SK-N-SH treated with all-trans-retinoic acid at 6 μM for 48 hours (cell line): ENCODE measurements around the gene FBXO10.

ENCODE experiments used
- ATAC-seq: fragments of 200-7000 bp; cut with Tn5 transposase; 3 replicates; pipeline ENCODE4 v1.9.1; 2020; ENCODE audit warnings: mild to moderate bottlenecking, moderate library complexity
- ARNTL ChIP-seq: fragments of 450-650 bp; formaldehyde crosslinking; IDR thresholded peaks from 2 replicates; pipeline ENCODE4 v1.5.0; 2020; ENCODE audit warnings: low read depth, mild to moderate bottlenecking, moderate library complexity, borderline replicate concordance
- BACH2 ChIP-seq: fragments of 250-450 bp; sonication (Bioruptor Pico); IDR thresholded peaks from 2 replicates; pipeline ENCODE4 v1.9.0; 2021; ENCODE audit warnings: mild to moderate bottlenecking, borderline replicate concordance
- CSRNP3 ChIP-seq: fragments of 250-450 bp; sonication (Bioruptor Pico); IDR thresholded peaks from 2 replicates; pipeline ENCODE4 v1.5.1; 2021; ENCODE audit warnings: mild to moderate bottlenecking, moderate library complexity
- GLIS3 ChIP-seq: fragments of 250-450 bp; sonication (Bioruptor Pico); IDR thresholded peaks from 2 replicates; pipeline ENCODE4 v1.5.0; 2020; ENCODE audit warnings: mild to moderate bottlenecking, moderate library complexity
- ISL1 ChIP-seq: fragments of 250-450 bp; sonication (Bioruptor Pico); IDR thresholded peaks from 2 replicates; pipeline ENCODE4 v2.1.2; 2022; ENCODE audit warnings: mild to moderate bottlenecking, moderate library complexity
- PATZ1 ChIP-seq: fragments of 250-450 bp; sonication (Bioruptor Pico); IDR thresholded peaks from 2 replicates; pipeline ENCODE4 v1.8.0; 2020; ENCODE audit warnings: mild to moderate bottlenecking, moderate library complexity, borderline replicate concordance
- POU6F1 ChIP-seq: fragments of 250-450 bp; sonication (Bioruptor Pico); IDR thresholded peaks from 2 replicates; pipeline ENCODE4 v1.8.0; 2021; ENCODE audit warnings: low read depth, mild to moderate bottlenecking, moderate library complexity, borderline replicate concordance
- PPARA ChIP-seq: fragments of 250-450 bp; sonication (Bioruptor Pico); IDR thresholded peaks from 2 replicates; pipeline ENCODE4 v1.5.0; 2020; ENCODE audit warnings: mild to moderate bottlenecking, borderline replicate concordance
- TCF4 ChIP-seq: fragments of 250-450 bp; sonication (Bioruptor Pico); IDR thresholded peaks from 2 replicates; pipeline ENCODE4 v1.8.0; 2021; ENCODE audit warnings: mild to moderate bottlenecking, moderate library complexity, borderline replicate concordance
- TSHZ2 ChIP-seq: fragments of 250-450 bp; sonication (Bioruptor Pico); IDR thresholded peaks from 2 replicates; pipeline ENCODE4 v1.5.0; 2020; ENCODE audit warnings: mild to moderate bottlenecking, moderate library complexity
- ZC3H10 ChIP-seq: fragments of 250-450 bp; sonication (Bioruptor Pico); IDR thresholded peaks from 2 replicates; pipeline ENCODE4 v1.5.1; 2021; ENCODE audit warnings: mild to moderate bottlenecking, moderate library complexity
- ZFP3 ChIP-seq: fragments of 250-450 bp; sonication (Bioruptor Pico); IDR thresholded peaks from 2 replicates; pipeline ENCODE4 v1.5.0; 2020; ENCODE audit warnings: mild to moderate bottlenecking, moderate library complexity
- ZNF565 ChIP-seq: fragments of 450-650 bp; formaldehyde crosslinking; conservative IDR thresholded peaks from 2 replicates; pipeline ENCODE4 v1.5.0; 2020; ENCODE audit warnings: low read depth, mild to moderate bottlenecking, moderate library complexity
- ZNF70 ChIP-seq: fragments of 450-650 bp; formaldehyde crosslinking; IDR thresholded peaks from 2 replicates; pipeline ENCODE4 v1.5.0; 2020; ENCODE audit warnings: mild to moderate bottlenecking, moderate library complexity
- ZNF8 ChIP-seq: fragments of 450-650 bp; formaldehyde crosslinking; IDR thresholded peaks from 2 replicates; pipeline ENCODE4 v1.5.0; 2020; ENCODE audit warnings: mild to moderate bottlenecking, moderate library complexity

Gene FBXO10

GRCh38 chr9:37495571-37495970 is 80.6 kb downstream of the FBXO10 start:
- TF ChIP-seq ZNF70 (CRISPR knock-in tag) (no peak), POU6F1 (CRISPR knock-in tag) (no peak), TSHZ2 (CRISPR knock-in tag) (no peak), ZC3H10 (CRISPR knock-in tag) (no peak), ARNTL (CRISPR knock-in tag) (no peak)
- no peak for ATAC-seq

GRCh38 chr9:37491939-37492338 is 84.2 kb downstream of the FBXO10 start:
- ATAC-seq: no peak
- TF ChIP-seq ISL1 (CRISPR knock-in tag): no peak
- TF ChIP-seq CSRNP3: no peak
- TF ChIP-seq TCF4 (CRISPR knock-in tag): no peak
- TF ChIP-seq GLIS3 (CRISPR knock-in tag): no peak
- TF ChIP-seq ZNF70 (CRISPR knock-in tag): no peak
- TF ChIP-seq ARNTL (CRISPR knock-in tag): no peak
- no peak for TF ChIP-seq ZNF565 (CRISPR knock-in tag)
- TF ChIP-seq BACH2 (CRISPR knock-in tag): no peak
- no peak for TF ChIP-seq ZFP3 (CRISPR knock-in tag)
- no peak for TF ChIP-seq TSHZ2 (CRISPR knock-in tag)
- no peak for TF ChIP-seq ZNF8 (CRISPR knock-in tag)
- no peak for TF ChIP-seq PATZ1 (CRISPR knock-in tag)
- no peak for TF ChIP-seq PPARA (CRISPR knock-in tag)
- no peak for TF ChIP-seq POU6F1 (CRISPR knock-in tag)
